Activated effector memory CD4-positive, alpha-beta T cell treated with anti-CD3 and anti-CD28 coated beads, Interleukin-2, amount 50 U/mL, for 16 hours (primary cell): ENCODE data around the gene PHLDA3.

Experiments used
- DNase-seq: peaks from one replicate; pipeline ENCODE4 v3.0.0-alpha.2; 2020

Gene PHLDA3

GRCh38 chr1:201468844-201469644, at the start of gene PHLDA3:
TSS of gene PHLDA3 (minus strand) at chr1:201469188. CDS start at chr1:201468786, 402 bp downstream.
- peak; percentile 78 for DNase-seq

GRCh38 chr1:201518071-201518470, 49.1 kb upstream of the PHLDA3 start:
- DNase-seq: no peak

GRCh38 chr1:201517631-201518030, 48.6 kb upstream of the PHLDA3 start:
- DNase-seq: no peak

- DNase-seq: no peak
Measured at GRCh38 chr1:201516511-201517127, 47.6 kb upstream of the PHLDA3 start.

GRCh38 chr1:201515895-201516294, 46.9 kb upstream of the PHLDA3 start:
- DNase-seq: no peak

- DNase-seq: no peak
Measured at GRCh38 chr1:201515062-201515750, 46.2 kb upstream of the PHLDA3 start.

- DNase-seq: no peak
Measured at GRCh38 chr1:201514466-201514865, 45.5 kb upstream of the PHLDA3 start.

GRCh38 chr1:201513498-201514243, 44.7 kb upstream of the PHLDA3 start:
- no peak for DNase-seq

- no peak for DNase-seq
Measured at GRCh38 chr1:201511941-201512539, 43.1 kb upstream of the PHLDA3 start.

GRCh38 chr1:201511396-201511940, 42.5 kb upstream of the PHLDA3 start:
- no peak for DNase-seq

GRCh38 chr1:201510734-201511133, 41.7 kb upstream of the PHLDA3 start:
- DNase-seq: no peak

- no peak for DNase-seq
Measured at GRCh38 chr1:201509601-201510374, 40.8 kb upstream of the PHLDA3 start.

- DNase-seq: no peak
Measured at GRCh38 chr1:201508809-201509208, 39.8 kb upstream of the PHLDA3 start.

- DNase-seq: no peak
Measured at GRCh38 chr1:201507360-201507675, 38.3 kb upstream of the PHLDA3 start.

GRCh38 chr1:201506557-201507359, 37.8 kb upstream of the PHLDA3 start, which contains the start of gene CSRP1:
TSS of gene CSRP1 (minus strand) at chr1:201507123. CDS start at chr1:201496303, 10,820 bp downstream.
- DNase-seq: peak; percentile 93

- DNase-seq: no peak
Measured at GRCh38 chr1:201506092-201506491, 37.1 kb upstream of the PHLDA3 start.

GRCh38 chr1:201505503-201505890, 36.5 kb upstream of the PHLDA3 start:
- no peak for DNase-seq

GRCh38 chr1:201504799-201505502, 36.0 kb upstream of the PHLDA3 start:
- no peak for DNase-seq

GRCh38 chr1:201504179-201504631, 35.2 kb upstream of the PHLDA3 start:
- DNase-seq: no peak
